Parathyroid adenoma (tissue), 2 donors: Measurements from ENCODE around the gene CNBD2.

Experiments
- H2AFZ ChIP-seq: fragments of 300-600 bp; sonication (generic); one replicate; pipeline ENCODE4 v1.7.0; 2017; ENCODE audit warnings: antibody characterized with exemption, mild to moderate bottlenecking
- H3K27ac ChIP-seq: fragments of 300-600 bp; sonication (generic); one replicate; pipeline ENCODE4 v1.7.0; 2017
- H3K27me3 ChIP-seq: fragments of 300-600 bp; sonication (generic); one replicate; pipeline ENCODE4 v1.7.0; 2017; ENCODE audit warnings: low read length; ENCODE audit not compliant: control insufficient read depth, insufficient read depth
- H3K36me3 ChIP-seq: fragments of 300-600 bp; sonication (generic); one replicate; pipeline ENCODE4 v1.7.0; 2017; ENCODE audit warnings: low read length; ENCODE audit not compliant: control insufficient read depth, insufficient read depth
- H3K4me1 ChIP-seq: fragments of 300-600 bp; sonication (generic); one replicate; pipeline ENCODE4 v1.7.0; 2017; ENCODE audit warnings: control low read depth
- H3K4me2 ChIP-seq: fragments of 300-600 bp; sonication (generic); one replicate; pipeline ENCODE4 v1.7.0; 2017; ENCODE audit warnings: low read length
- H3K4me3 ChIP-seq: fragments of 300-600 bp; sonication (generic); one replicate; pipeline ENCODE4 v1.7.0; 2017; ENCODE audit warnings: low read depth, low read length
- H3K79me2 ChIP-seq: fragments of 300-600 bp; sonication (generic); one replicate; pipeline ENCODE4 v1.7.0; 2017; ENCODE audit warnings: control low read depth
- H3K9ac ChIP-seq: fragments of 300-600 bp; sonication (generic); one replicate; pipeline ENCODE4 v1.7.0; 2017; ENCODE audit warnings: mild to moderate bottlenecking
- H3K9me3 ChIP-seq: fragments of 300-600 bp; sonication (generic); one replicate; pipeline ENCODE4 v1.7.0; 2017; ENCODE audit warnings: low read length; ENCODE audit not compliant: control insufficient read depth
- TF ChIP-seq, protein P1 (sequence below): fragments of 300-600 bp; sonication (generic); IDR thresholded peaks from one replicate; pipeline ENCODE4 v1.7.0; 2017; ENCODE audit warnings: antibody characterized with exemption, mild to moderate bottlenecking
- donor health status: primary hyperparathyroidism.

CNBD2 gene

DNA sequence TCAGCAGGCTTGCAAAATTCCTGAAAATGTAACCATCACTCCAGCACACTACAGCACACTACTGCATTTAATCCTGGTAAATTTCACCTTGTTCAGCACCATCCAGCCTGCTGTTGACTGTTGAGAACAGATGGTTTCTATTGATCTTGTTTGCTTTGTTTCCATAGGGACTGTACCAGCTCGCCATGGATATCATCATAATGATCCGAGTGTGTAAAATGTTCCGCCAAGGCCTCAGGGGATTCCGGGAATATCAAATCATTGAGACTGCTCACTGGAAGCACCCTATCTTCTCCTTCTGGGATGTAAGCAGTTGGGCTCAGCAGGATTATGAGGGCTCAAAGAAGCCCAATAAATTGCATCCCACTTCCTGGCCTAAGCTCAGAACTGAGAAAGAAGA lies 4.1 kb downstream of the CNBD2 start:
- no peaks in the 10 kb centered on the region for H3K27me3 ChIP-seq
- no peak overlapping the region for H3K27ac ChIP-seq
- TF ChIP-seq, protein P1, sequence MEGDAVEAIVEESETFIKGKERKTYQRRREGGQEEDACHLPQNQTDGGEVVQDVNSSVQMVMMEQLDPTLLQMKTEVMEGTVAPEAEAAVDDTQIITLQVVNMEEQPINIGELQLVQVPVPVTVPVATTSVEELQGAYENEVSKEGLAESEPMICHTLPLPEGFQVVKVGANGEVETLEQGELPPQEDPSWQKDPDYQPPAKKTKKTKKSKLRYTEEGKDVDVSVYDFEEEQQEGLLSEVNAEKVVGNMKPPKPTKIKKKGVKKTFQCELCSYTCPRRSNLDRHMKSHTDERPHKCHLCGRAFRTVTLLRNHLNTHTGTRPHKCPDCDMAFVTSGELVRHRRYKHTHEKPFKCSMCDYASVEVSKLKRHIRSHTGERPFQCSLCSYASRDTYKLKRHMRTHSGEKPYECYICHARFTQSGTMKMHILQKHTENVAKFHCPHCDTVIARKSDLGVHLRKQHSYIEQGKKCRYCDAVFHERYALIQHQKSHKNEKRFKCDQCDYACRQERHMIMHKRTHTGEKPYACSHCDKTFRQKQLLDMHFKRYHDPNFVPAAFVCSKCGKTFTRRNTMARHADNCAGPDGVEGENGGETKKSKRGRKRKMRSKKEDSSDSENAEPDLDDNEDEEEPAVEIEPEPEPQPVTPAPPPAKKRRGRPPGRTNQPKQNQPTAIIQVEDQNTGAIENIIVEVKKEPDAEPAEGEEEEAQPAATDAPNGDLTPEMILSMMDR, result no peak
- H3K4me2 ChIP-seq, result no peak overlapping the region
- H3K4me3 ChIP-seq, result no peak overlapping the region
- H3K79me2 ChIP-seq, result no peaks in the 10 kb centered on the region
- no peak overlapping the region for H2AFZ ChIP-seq
- H3K4me1 ChIP-seq, result no peaks in the 10 kb centered on the region
- H3K9ac ChIP-seq, result no peak overlapping the region
- no peaks in the 10 kb centered on the region for H3K36me3 ChIP-seq
- H3K9me3 ChIP-seq, result no peaks in the 10 kb centered on the region

DNA sequence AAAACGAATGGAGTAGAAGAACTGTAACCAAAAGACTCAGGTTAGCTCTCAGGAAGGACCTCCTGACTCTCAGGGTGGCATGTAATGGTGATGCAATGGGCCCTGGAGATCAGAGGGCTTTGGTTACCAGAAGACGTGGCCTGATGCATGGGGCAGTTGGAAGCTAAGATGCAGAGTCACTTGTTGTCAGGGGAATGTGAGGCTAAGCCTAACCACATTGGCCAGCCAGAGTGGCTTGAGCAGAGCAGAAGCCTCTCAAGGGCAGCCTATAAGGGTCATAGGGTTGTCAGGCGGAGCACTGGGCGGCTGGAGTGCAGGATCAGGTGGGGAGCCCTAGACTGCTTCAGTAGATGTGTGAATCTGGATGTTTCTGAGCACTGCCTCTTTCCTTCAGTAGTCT lies 5.9 kb downstream of the CNBD2 start:
- no peaks in the 10 kb centered on the region for H3K36me3 ChIP-seq
- no peak overlapping the region for H2AFZ ChIP-seq
- TF ChIP-seq, protein P1, result no peak
- no peaks in the 10 kb centered on the region for H3K27me3 ChIP-seq
- no peaks in the 10 kb centered on the region for H3K4me1 ChIP-seq
- no peak overlapping the region for H3K27ac ChIP-seq
- H3K4me3 ChIP-seq, result no peak overlapping the region
- H3K9me3 ChIP-seq, result no peaks in the 10 kb centered on the region
- no peak overlapping the region for H3K4me2 ChIP-seq
- no peak overlapping the region for H3K9ac ChIP-seq
- no peaks in the 10 kb centered on the region for H3K79me2 ChIP-seq

DNA sequence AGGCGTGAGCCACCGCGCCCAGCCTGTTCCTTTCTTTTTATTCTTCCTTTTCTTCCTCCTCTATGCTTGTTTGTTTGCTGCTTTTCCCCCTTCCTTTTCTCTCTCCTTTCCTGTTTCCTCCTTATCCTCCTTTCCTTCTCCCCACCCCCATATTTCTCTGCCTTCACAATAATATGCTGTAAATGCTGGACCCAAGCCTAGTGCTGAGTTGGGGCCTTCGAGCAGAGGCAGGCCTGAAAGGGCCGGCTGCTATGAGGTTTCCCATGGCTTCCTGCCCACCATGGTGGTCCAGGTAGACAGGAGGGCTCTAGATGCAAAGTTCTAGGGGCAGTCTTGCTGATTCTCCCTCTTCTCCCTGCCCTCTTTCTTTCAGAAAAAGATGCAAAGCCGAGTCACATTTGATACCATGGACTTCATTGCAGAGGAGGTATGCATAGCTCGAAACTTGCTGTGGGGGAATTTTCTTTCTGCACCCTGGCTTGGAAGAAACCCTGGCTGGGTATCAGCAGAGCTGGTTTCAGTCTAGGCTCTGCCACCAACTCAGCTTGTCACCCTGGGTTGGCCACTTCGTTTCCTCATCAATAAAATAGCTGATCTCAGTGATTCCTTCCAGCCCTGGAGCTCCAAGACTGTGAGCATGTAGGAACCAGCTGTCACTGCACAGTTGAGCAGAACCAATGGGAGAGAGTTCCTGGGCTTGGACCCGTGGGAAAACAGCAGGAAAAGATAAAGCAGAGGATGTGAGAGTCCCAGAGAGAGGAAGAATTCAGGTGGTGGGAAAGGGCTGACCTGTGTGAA lies 7.4 kb downstream of the CNBD2 start:
- Histone ChIP-seq H3K27ac (no peak overlapping the region), H3K27me3 (no peaks in the 10 kb centered on the region), H3K36me3 (no peaks in the 10 kb centered on the region), H3K4me1 (no peaks in the 10 kb centered on the region), H3K9ac (no peak overlapping the region), H3K4me2 (no peak overlapping the region), H3K79me2 (no peaks in the 10 kb centered on the region), H3K4me3 (no peak overlapping the region), H3K9me3 (no peaks in the 10 kb centered on the region), H2AFZ (no peak overlapping the region)
- TF ChIP-seq, protein P1, result no peak

DNA sequence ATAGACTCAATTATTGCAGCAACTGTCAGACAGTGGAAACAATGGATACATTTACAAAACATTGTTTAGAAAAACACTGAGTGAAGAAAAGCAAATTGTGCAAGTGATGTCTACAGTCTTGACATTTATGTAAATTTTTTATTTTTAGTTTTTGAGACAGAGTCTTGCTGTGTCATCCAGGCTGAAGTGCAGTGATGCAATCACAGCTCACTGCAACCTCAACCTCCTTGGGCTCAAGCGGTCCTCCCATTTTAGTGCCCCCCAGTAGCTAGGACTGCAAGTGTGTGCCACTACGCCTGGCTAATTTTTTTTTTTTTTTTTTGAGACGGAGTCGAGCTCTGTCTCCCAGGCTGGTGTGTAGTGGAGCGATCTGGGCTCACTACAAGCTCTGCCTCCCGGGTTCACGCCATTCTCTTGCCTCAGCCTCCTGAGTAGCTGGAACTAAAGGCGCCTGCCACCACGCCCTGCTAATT lies 9.7 kb downstream of the CNBD2 start:
- TF ChIP-seq, protein P1, result no peak
- Histone ChIP-seq H3K79me2 (no peaks in the 10 kb centered on the region), H3K9ac (no peak overlapping the region), H2AFZ (no peak overlapping the region), H3K27ac (no peak overlapping the region), H3K27me3 (no peaks in the 10 kb centered on the region), H3K4me2 (no peak overlapping the region), H3K36me3 (no peaks in the 10 kb centered on the region), H3K4me1 (no peaks in the 10 kb centered on the region), H3K9me3 (no peaks in the 10 kb centered on the region), H3K4me3 (no peak overlapping the region)

DNA sequence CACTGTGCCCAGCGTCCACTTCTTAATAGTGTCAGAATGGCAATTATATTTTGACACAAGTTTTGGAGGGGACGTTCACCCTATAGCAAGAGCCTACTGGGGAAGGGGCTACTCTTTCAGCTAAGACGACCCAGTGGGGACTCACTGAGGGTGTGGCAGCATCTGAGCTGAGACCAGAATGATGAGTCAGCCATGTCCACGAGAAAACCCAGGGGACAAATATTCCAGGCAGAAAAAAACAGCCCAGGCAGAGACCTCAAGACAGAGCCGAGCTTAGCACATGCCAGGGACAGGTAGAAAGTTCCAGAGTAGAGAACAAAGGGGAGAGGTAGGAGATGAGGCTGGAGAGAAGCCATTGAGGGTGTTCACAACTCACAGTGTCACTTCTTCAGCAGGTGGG lies 11.2 kb downstream of the CNBD2 start:
- Histone ChIP-seq H3K27me3 (no peaks in the 10 kb centered on the region), H3K9ac (no peak overlapping the region), H2AFZ (no peak overlapping the region), H3K27ac (no peak overlapping the region), H3K4me1 (no peaks in the 10 kb centered on the region), H3K9me3 (no peaks in the 10 kb centered on the region), H3K4me3 (no peak overlapping the region), H3K4me2 (no peak overlapping the region), H3K36me3 (no peaks in the 10 kb centered on the region), H3K79me2 (no peaks in the 10 kb centered on the region)
- TF ChIP-seq, protein P1, result no peak
